ENCODE results near the gene BOLA3.
A peak's percentile ranks its signal among the peaks of the same experiment; 100 is the strongest.
"Not testable (repeated sequence)": the region's sequence is repeated elsewhere in the genome, so short reads cannot be mapped to it uniquely, and the experiment has no call there.

The BOLA3 gene

DNA sequence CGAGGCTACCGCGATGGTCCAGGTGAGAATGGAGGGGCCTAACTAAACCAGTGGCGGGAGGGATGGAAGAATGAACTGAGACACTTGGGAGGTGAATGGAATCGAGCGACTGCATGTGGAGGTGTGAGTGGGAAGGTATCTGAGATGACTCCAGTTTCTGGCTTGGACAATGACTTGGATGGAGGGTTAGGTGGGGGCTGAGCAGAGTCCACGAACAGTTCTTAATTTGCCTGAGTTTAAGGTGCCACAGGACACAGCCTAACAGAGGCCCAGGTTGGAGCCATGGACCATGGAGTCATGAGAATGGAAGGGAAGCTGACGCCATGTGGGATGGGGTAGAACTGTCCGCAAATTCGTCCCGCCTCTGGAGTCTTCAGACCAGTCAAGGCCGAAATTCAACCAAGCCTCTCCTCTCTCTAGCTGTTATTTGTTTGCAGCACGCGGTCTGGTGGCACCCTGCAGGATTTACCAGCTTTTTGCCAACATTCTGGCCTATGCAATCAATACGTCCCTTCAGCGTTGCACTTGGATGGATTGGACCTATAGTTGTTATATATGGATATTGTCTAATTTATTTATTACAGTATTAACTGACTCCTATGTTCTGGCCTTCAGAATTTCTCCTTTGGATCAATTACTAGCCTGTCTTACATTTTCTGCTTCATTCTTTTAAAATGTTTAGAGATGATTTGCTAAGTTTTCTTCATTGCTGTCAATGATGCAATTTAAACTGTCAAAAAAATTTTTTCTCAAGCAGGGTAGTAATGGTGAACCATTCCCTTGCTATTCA is 940 bp upstream of the BOLA3 start:
- Histone ChIP-seq H3K27ac (ENCODE audit: low read depth, low read length) (no peak overlapping the region), H3K27me3 (ENCODE audit: insufficient read depth, low read length) (no peaks in the 10 kb centered on the region), H3K4me3 (ENCODE audit: low read length) (peak overlapping the region; percentile 83), H3K4me1 (ENCODE audit: insufficient read depth, low read length) (peaks cover 6% of the 10 kb centered on the region; the same call in 1 of the 2 replicates), H3K9ac (ENCODE audit: low read depth, low read length) (peak overlapping the region; percentile 88), H3K36me3 (ENCODE audit: insufficient read depth, low read length) (peaks cover 30% of the 10 kb centered on the region), H3K9me3 (ENCODE audit: insufficient read depth, low read depth, low read length) (no peaks in the 10 kb centered on the region)
- 54% methylated on average over 16 of the region's 16 CpGs for WGBS

- Histone ChIP-seq H3K4me3 (ENCODE audit: low read length) (peak overlapping the region; percentile 83), H3K27me3 (ENCODE audit: insufficient read depth, low read length) (no peaks in the 10 kb centered on the region), H3K9me3 (ENCODE audit: insufficient read depth, low read depth, low read length) (no peaks in the 10 kb centered on the region), H3K9ac (ENCODE audit: low read depth, low read length) (peak overlapping the region; percentile 73), H3K36me3 (ENCODE audit: insufficient read depth, low read length) (peaks cover 16% of the 10 kb centered on the region), H3K4me1 (ENCODE audit: insufficient read depth, low read length) (peaks cover 6% of the 10 kb centered on the region; the same call in 1 of the 2 replicates), H3K27ac (ENCODE audit: low read depth, low read length) (peak overlapping the region; percentile 77; the same call in 1 of the 2 replicates)
- 12% methylated on average over 29 of the region's 29 CpGs for WGBS
Measured at GRCh38 chr2:74146929-74147726, 584 bp downstream of the BOLA3 start.

- Histone ChIP-seq H3K9ac (ENCODE audit: low read depth, low read length) (no peak overlapping the region), H3K27ac (ENCODE audit: low read depth, low read length) (no peak overlapping the region), H3K9me3 (ENCODE audit: insufficient read depth, low read depth, low read length) (no peaks in the 10 kb centered on the region), H3K27me3 (ENCODE audit: insufficient read depth, low read length) (no peaks in the 10 kb centered on the region), H3K36me3 (ENCODE audit: insufficient read depth, low read length) (peaks cover 22% of the 10 kb centered on the region), H3K4me3 (ENCODE audit: low read length) (no peak overlapping the region), H3K4me1 (ENCODE audit: insufficient read depth, low read length) (0 out of 2 replicates have a peak, but pooled peaks cover 2% of the 10 kb centered on the region)
- WGBS, result 84% methylated on average over 6 of the region's 6 CpGs
Measured at GRCh38 chr2:74142340-74142739, 5.4 kb downstream of the BOLA3 start.

DNA sequence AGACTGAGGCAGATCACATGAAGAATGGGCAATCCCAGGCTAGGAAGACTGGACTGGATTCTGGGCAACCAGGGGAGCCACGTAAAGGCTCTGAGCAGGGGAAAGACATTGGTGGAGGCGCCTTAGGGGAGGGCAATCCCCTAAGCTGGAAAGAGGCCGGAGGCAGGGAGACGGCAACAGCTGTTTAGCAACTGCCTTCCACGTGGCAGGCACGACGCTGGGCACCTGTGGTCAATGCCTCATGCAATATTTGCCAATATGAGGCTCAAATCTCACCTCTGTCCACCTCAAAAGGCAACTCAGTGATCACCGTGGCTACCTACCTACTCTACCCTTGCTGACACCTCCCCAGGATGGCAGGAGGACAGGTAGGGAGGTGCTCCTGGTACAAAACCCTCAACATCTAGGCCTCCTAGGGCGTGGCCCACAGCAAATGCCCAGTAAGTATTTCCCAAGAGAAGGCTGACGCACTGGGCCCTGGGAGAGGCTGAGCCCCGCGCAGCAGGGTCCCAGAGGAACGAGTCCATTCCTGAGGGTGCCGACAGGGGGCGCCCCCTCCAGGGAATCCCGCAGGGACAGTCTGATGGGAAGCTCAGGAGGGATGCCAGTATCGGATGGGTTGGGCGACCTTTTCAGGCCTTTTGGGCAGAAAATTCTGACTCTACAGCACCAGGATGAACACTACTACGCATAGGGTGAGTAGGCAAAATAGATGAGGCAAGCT is 8.9 kb downstream of the BOLA3 start:
- no peaks in the 10 kb centered on the region for H3K9me3 ChIP-seq (ENCODE audit: insufficient read depth, low read depth, low read length)
- no peak overlapping the region for H3K27ac ChIP-seq (ENCODE audit: low read depth, low read length)
- H3K4me1 ChIP-seq (ENCODE audit: insufficient read depth, low read length), result no peaks in the 10 kb centered on the region
- no peak overlapping the region for H3K4me3 ChIP-seq (ENCODE audit: low read length)
- no peaks in the 10 kb centered on the region for H3K27me3 ChIP-seq (ENCODE audit: insufficient read depth, low read length)
- peaks cover 35% of the 10 kb centered on the region for H3K36me3 ChIP-seq (ENCODE audit: insufficient read depth, low read length)
- H3K9ac ChIP-seq (ENCODE audit: low read depth, low read length), result no peak overlapping the region
- WGBS, result 89% methylated on average over 19 of the region's 19 CpGs

- no peaks in the 10 kb centered on the region for H3K4me1 ChIP-seq (ENCODE audit: insufficient read depth, low read length)
- no peak overlapping the region for H3K9ac ChIP-seq (ENCODE audit: low read depth, low read length)
- H3K27me3 ChIP-seq (ENCODE audit: insufficient read depth, low read length), result no peaks in the 10 kb centered on the region
- H3K4me3 ChIP-seq (ENCODE audit: low read length), result no peak overlapping the region
- no peak overlapping the region for H3K27ac ChIP-seq (ENCODE audit: low read depth, low read length)
- H3K9me3 ChIP-seq (ENCODE audit: insufficient read depth, low read depth, low read length), result no peaks in the 10 kb centered on the region
- peaks cover 35% of the 10 kb centered on the region for H3K36me3 ChIP-seq (ENCODE audit: insufficient read depth, low read length)
- WGBS, result 95% methylated on average over 11 of the region's 11 CpGs
Measured at GRCh38 chr2:74137651-74138599, 9.8 kb downstream of the BOLA3 start.

GRCh38 chr2:74131901-74132300 is 15.8 kb downstream of the BOLA3 start:
- 92% methylated on average over 5 of the region's 5 CpGs for WGBS
- Histone ChIP-seq H3K36me3 (ENCODE audit: insufficient read depth, low read length) (peaks cover 18% of the 10 kb centered on the region), H3K4me3 (ENCODE audit: low read length) (no peak overlapping the region), H3K27me3 (ENCODE audit: insufficient read depth, low read length) (peaks cover 5% of the 10 kb centered on the region; the same call in 1 of the 2 replicates), H3K9me3 (ENCODE audit: insufficient read depth, low read depth, low read length) (no peaks in the 10 kb centered on the region), H3K9ac (ENCODE audit: low read depth, low read length) (no peak overlapping the region), H3K4me1 (ENCODE audit: insufficient read depth, low read length) (no peaks in the 10 kb centered on the region), H3K27ac (ENCODE audit: low read depth, low read length) (no peak overlapping the region)

DNA sequence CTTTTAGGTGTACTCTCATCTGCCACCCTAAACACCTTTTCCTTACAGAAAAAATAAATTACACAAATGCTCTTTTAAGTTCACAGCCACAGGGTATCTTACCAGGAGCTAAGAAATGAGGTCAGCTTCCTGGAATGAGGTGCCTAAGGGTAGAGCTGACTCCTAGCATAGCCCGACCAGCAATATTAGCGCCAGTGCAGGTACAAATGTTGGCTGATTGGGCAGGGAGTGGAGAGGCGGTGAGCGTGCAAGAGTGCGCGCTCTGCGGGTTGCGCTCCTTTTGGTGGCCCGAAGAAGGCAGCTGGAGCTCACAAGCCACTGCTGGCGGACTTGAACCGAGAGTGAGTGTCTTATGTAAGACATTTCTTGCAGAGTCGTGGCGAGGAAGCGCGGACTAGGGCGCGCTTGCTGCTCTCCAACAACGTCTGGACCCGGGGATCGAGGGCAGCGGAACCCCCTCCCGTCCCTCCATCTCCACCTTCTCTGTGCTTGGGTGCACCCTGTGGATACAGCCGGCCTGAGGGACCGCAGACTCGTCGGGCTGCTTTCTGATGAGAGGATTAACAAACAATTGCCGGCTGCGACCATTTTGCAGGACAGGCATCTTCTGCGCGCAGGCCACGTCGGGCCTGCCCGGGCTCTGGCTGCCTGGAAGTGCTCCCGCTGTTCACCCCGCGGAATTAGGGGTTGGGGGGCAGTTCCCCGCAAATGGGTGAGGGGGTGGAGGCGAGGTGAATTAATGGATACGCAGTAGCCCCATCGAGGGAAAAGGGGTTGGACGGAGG is 17.3 kb downstream of the BOLA3 start:
- H3K36me3 ChIP-seq (ENCODE audit: insufficient read depth, low read length), result peaks cover 16% of the 10 kb centered on the region
- peaks cover 9% of the 10 kb centered on the region; the same call in 1 of the 2 replicates for H3K27me3 ChIP-seq (ENCODE audit: insufficient read depth, low read length)
- 93% methylated on average over 41 of the region's 41 CpGs for WGBS
- no peak overlapping the region for H3K9ac ChIP-seq (ENCODE audit: low read depth, low read length)
- no peaks in the 10 kb centered on the region for H3K9me3 ChIP-seq (ENCODE audit: insufficient read depth, low read depth, low read length)
- H3K27ac ChIP-seq (ENCODE audit: low read depth, low read length), result no peak overlapping the region
- no peaks in the 10 kb centered on the region for H3K4me1 ChIP-seq (ENCODE audit: insufficient read depth, low read length)
- no peak overlapping the region for H3K4me3 ChIP-seq (ENCODE audit: low read length)

DNA sequence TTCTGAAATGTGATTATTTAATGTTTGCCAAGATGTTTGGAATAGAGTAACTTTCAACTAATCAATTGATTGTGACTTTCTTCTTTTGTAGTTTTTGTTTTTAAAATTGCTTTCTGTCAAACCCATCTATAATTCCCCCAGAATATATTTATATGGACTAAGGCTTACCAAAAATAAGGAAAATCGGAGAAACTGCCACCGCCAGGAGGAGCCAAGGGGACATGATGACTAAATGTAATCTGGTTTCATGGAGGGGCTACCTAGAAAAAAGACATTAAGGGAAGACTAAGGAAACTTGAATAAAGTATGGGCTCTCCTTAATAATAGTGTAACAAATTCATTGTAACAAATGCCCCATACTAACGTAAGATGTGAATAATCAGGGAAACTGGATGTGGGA is 19.5 kb downstream of the BOLA3 start:
- Histone ChIP-seq H3K36me3 (ENCODE audit: insufficient read depth, low read length) (no peaks in the 10 kb centered on the region), H3K27me3 (ENCODE audit: insufficient read depth, low read length) (peaks cover 9% of the 10 kb centered on the region; the same call in 1 of the 2 replicates), H3K4me1 (ENCODE audit: insufficient read depth, low read length) (no peaks in the 10 kb centered on the region), H3K4me3 (ENCODE audit: low read length) (no peak overlapping the region), H3K9ac (ENCODE audit: low read depth, low read length) (no peak overlapping the region), H3K27ac (ENCODE audit: low read depth, low read length) (no peak overlapping the region), H3K9me3 (ENCODE audit: insufficient read depth, low read depth, low read length) (peaks cover under 1% of the 10 kb centered on the region; the same call in 1 of the 2 replicates)
- WGBS, result 72% methylated on average over 2 of the region's 3 CpGs

DNA sequence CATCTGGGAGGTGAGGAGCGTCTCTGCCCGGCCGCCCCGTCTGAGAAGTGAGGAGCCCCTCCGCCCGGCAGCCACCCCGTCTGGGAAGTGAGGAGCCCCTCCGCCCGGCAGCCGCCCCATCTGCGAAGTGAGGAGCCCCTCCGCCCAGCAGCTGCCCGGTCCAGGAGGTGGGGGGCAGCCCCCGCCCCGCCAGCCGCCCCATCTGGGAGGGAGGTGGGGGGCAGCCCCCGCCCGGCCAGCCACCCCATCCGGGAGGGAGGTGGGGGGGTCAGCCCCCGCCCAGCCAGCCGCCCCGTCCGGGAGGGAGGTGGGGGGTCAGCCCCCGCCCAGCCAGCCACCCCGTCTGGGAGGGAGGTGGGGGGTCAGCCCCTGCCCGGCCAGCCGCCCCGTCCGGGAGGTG is 23.8 kb downstream of the BOLA3 start:
- Histone ChIP-seq H3K27me3 (ENCODE audit: insufficient read depth, low read length) (peaks cover 14% of the 10 kb centered on the region), H3K9me3 (ENCODE audit: insufficient read depth, low read depth, low read length) (peaks cover 24% of the 10 kb centered on the region)
- not testable (repeated sequence) for H3K9ac ChIP-seq (ENCODE audit: low read depth, low read length); H3K36me3 ChIP-seq (ENCODE audit: insufficient read depth, low read length); H3K27ac ChIP-seq (ENCODE audit: low read depth, low read length); H3K4me1 ChIP-seq (ENCODE audit: insufficient read depth, low read length); H3K4me3 ChIP-seq (ENCODE audit: low read length)
- 99% methylated on average over 23 of the region's 29 CpGs for WGBS

DNA sequence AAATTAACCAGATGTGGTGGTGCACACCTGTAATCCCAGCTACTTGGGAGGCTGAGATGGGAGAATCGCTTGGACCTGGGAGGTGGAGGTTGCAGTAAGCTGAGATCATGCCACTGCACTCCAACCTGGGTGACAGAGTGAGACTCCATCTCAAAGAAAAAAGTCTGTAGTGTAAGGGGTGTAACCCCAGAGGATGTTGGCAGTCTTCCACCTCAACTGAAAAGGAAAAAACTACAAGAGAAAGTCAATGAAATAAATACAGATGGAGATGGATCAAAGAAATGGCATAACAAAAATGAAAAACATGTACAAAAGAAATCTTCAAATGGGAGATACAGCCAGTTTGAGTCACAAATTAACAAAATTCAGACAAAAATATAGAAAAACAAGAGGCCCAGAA is 25.9 kb downstream of the BOLA3 start:
- H3K9ac ChIP-seq (ENCODE audit: low read depth, low read length); H3K36me3 ChIP-seq (ENCODE audit: insufficient read depth, low read length); H3K4me1 ChIP-seq (ENCODE audit: insufficient read depth, low read length); H3K4me3 ChIP-seq (ENCODE audit: low read length); H3K27ac ChIP-seq (ENCODE audit: low read depth, low read length): not testable (repeated sequence)
- 93% methylated on average over 1 of the region's 1 CpG for WGBS
- Histone ChIP-seq H3K27me3 (ENCODE audit: insufficient read depth, low read length) (peaks cover 24% of the 10 kb centered on the region), H3K9me3 (ENCODE audit: insufficient read depth, low read depth, low read length) (peaks cover 24% of the 10 kb centered on the region)

Data from HUES64 (cell line).